ENCODE results near the gene CBLC. TPM values are rescaled to one million over a fixed set of nuclear protein-coding genes. Genes with fewer than 3 reads are reported as not detected.

The CBLC gene
- total and polyA plus RNA-seq, 10 of the 15 experiments (the other 5 are each of a cell fraction or from before 2014, with no cell fraction given), result not detected

- TF ChIP-seq BCLAF1 (IDR thresholded peaks at IDR 0.05) (no peak), GATAD2B (conservative IDR thresholded peaks at IDR 0.05; ENCODE audit: low read depth) (no peak), BMI1 (IDR thresholded peaks at IDR 0.05; ENCODE audit: borderline replicate concordance) (no peak), ZZZ3 (IDR thresholded peaks at IDR 0.05; ENCODE audit: control insufficient read depth, insufficient read length, low read depth) (no peak), MAX (IDR thresholded peaks at IDR 0.05; ENCODE audit: low read depth, low read length) (no peak), EED (IDR thresholded peaks at IDR 0.05; ENCODE audit: low read depth) (no peak)
Observed at GRCh38 chr19:44757735-44758505, 19.8 kb upstream of the CBLC start (continued).

GRCh38 chr19:44758596-44758995, 19.1 kb upstream of the CBLC start:
- H3K9ac ChIP-seq (ENCODE audit: control insufficient read depth, insufficient read depth, low read length), result no peak overlapping the region
- intact Hi-C loops (cut with micrococcal nuclease; ENCODE audit: unreplicated experiment), result no loop called here
- ChIA-PET POLR2A (no interaction called here), SMC1A (ENCODE audit: uncharacterized antibody, unreplicated experiment) (no interaction called here), CTCF (interaction anchor here (1.6 kb wide), 1 partner anchor 36 kb away, joined by 4 read pairs; no protein-coding TSS in a partner anchor), RAD21 (ENCODE audit: unreplicated experiment) (no interaction called here)
- no peaks in the 10 kb centered on the region for H4K20me1 ChIP-seq (ENCODE audit: control insufficient read depth, insufficient read depth)
- BruUV-seq (replicated peaks), result no TSS peak
- no peak overlapping the region for H3K27ac ChIP-seq (ENCODE audit: control insufficient read depth, insufficient read depth)
- no peaks in the 10 kb centered on the region for H3K9me3 ChIP-seq (replicated peaks; ENCODE audit: control insufficient read depth, insufficient read depth, low read length)
- no peak overlapping the region for H3K4me3 ChIP-seq
- H2AFZ ChIP-seq (ENCODE audit: control insufficient read depth, low read depth, low read length), result no peak overlapping the region
- H3K79me2 ChIP-seq (ENCODE audit: control insufficient read depth, insufficient read depth, low read length), result peaks cover 14% of the 10 kb centered on the region
- no peaks in the 10 kb centered on the region for H3K27me3 ChIP-seq (replicated peaks in 1 of 2; ENCODE audit: control insufficient read depth in 2 of 2, insufficient read depth in 2 of 2, low read length in 1 of 2)
- in situ Hi-C loops (cut with MboI), result no loop called here
- peaks cover 3 to 11% of the 10 kb centered on the region in 2 experiments; a peak in 3 of 4 replicates for H3K36me3 ChIP-seq (ENCODE audit: control insufficient read depth in 2 of 2, insufficient read depth in 2 of 2, low read length in 1 of 2)
- no peak for ATAC-seq
- no peak for FAIRE-seq
- DNase-seq (ENCODE audit: low read depth, low spot score), result no peak
- H3K4me1 ChIP-seq (ENCODE audit: control insufficient read depth, insufficient read depth, low read length), result peaks cover 5% of the 10 kb centered on the region
- H3K4me2 ChIP-seq (ENCODE audit: control insufficient read depth, insufficient read depth), result no peak overlapping the region
- 86% methylated on average over 9 of the region's 9 CpGs for WGBS (ENCODE audit: insufficient coverage, insufficient replicate concordance, low lambda C conversion rate, missing lambda C conversion rate)
- TF ChIP-seq E2F4 (IDR thresholded peaks at IDR 0.05; ENCODE audit: low read depth, low read length) (no peak), CTCF (IDR thresholded peaks at IDR 0.05 in 2 of 3, conservative IDR thresholded peaks at IDR 0.05 in 1 of 3; ENCODE audit: control insufficient read depth in 2 of 3, extremely low read depth in 1 of 3, insufficient read depth in 1 of 3, low read depth in 3 of 3, low read length in 3 of 3) (no peak), KDM1A (IDR thresholded peaks at IDR 0.05; ENCODE audit: borderline replicate concordance) (no peak), SKIL (IDR thresholded peaks at IDR 0.05; ENCODE audit: low read depth, poor library complexity, severe bottlenecking) (no peak), CEBPB (IDR thresholded peaks at IDR 0.05; ENCODE audit: borderline replicate concordance in 1 of 2, low read depth in 2 of 2, low read length in 2 of 2) (no peak), RB1 (IDR thresholded peaks at IDR 0.05; ENCODE audit: borderline replicate concordance) (no peak), IKZF1 (conservative IDR thresholded peaks at IDR 0.05) (no peak)

All from GM12878 (cell line).